HepG2 (cell line): ENCODE results near the gene DNAJC10. TPM values are rescaled to one million over a fixed set of nuclear protein-coding genes. Genes with fewer than 3 reads are reported as not detected.

Experiments
- ATAC-seq: fragments of 200-7000 bp; cut with Tn5 transposase; 3 replicates; pipeline ENCODE4 v1.9.1; 2020; ENCODE audit warnings: mild to moderate bottlenecking, moderate library complexity
- BruUV-seq: library from RNA; stranded (reverse); fragments of 400-500 nt; replicated peaks from 2 replicates; lab custom pipeline; 2021; lab: Mats Ljungman, UMichigan
- CTCF ChIA-PET: fragments of 300-600 bp; formaldehyde crosslinking; extraction: SDS; loops from one replicate; lab custom pipeline; 2021; ENCODE audit warnings: low total read pairs, inconsistent platforms, low intra/inter-chr PET ratio; lab: Yijun Ruan, JAX
- POLR2A ChIA-PET: fragments of 350-600 bp; sonication (Branson Sonifier 250); formaldehyde crosslinking; loops from one replicate; lab custom pipeline; 2020; ENCODE audit warnings: antibody characterized with exemption, inconsistent platforms; lab: Yijun Ruan, JAX
- DNase-seq: peaks from one replicate; pipeline ENCODE4 v3.0.0-alpha.2; 2015; ENCODE audit warnings: low spot score
- FAIRE-seq: peaks from 3 replicates; lab custom pipeline; 2011; peaks lifted over from hg19 to GRCh38; lab: Jason Lieb, UNC
- H2AFZ ChIP-seq: one replicate; pipeline ENCODE4 v1.6.1; 2011; ENCODE audit warnings: low read length, inconsistent platforms
- H3K27ac ChIP-seq: fragments of 300-600 bp; 3 replicates; pipeline ENCODE4 v1.8.0; 2011; ENCODE audit warnings: mixed run types, mild to moderate bottlenecking, mixed read lengths, low read length, inconsistent platforms; ENCODE audit not compliant: insufficient read depth; ENCODE audit errors: extremely low read length
- H3K27me3 ChIP-seq, 2 experiments: fragments of 200-600 bp in 1 of 2; 2 replicates in 1 of 2; 3 replicates in 1 of 2; pipeline versions ENCODE4 v1.6.0 to v1.8.0; 2011; ENCODE audit warnings: low read length in 2 of 2, mild to moderate bottlenecking in 2 of 2, moderate library complexity in 2 of 2, inconsistent platforms in 1 of 2; ENCODE audit not compliant: insufficient read depth in 2 of 2, control insufficient read depth in 1 of 2
- H3K36me3 ChIP-seq, 2 experiments: fragments of 200-600 bp in 1 of 2; replicated peaks in 1 of 2; 2 replicates in 1 of 2; 3 replicates in 1 of 2; pipeline versions ENCODE4 v1.5.1 to v1.8.0; 2011; ENCODE audit warnings: low read length in 2 of 2, inconsistent platforms in 1 of 2; ENCODE audit not compliant: insufficient read depth in 2 of 2, control insufficient read depth in 1 of 2
- H3K4me1 ChIP-seq: 2 replicates; pipeline ENCODE4 v1.5.1; 2012; ENCODE audit warnings: low read length, inconsistent platforms; ENCODE audit not compliant: insufficient read depth
- H3K4me2 ChIP-seq: 2 replicates; pipeline ENCODE4 v1.6.0; 2011; ENCODE audit warnings: low read depth, low read length, inconsistent platforms
- H3K4me3 ChIP-seq, 3 experiments: fragments of 200-600 bp in 1 of 3; sonication (generic), shearing (Covaris generic) in 1 of 3; replicated peaks in 1 of 3; 2 replicates each; pipeline ENCODE4 v1.5.1; 2011 to 2016; ENCODE audit warnings: low read length in 3 of 3, inconsistent platforms in 2 of 3, low read depth in 2 of 3, mild to moderate bottlenecking in 2 of 3, control low read depth in 1 of 3, mixed read lengths in 1 of 3; ENCODE audit not compliant: insufficient read depth in 1 of 3
- H3K79me2 ChIP-seq: one replicate; pipeline ENCODE4 v1.6.1; 2011; ENCODE audit warnings: low read length, inconsistent platforms; ENCODE audit not compliant: insufficient read depth
- H3K9ac ChIP-seq: 2 replicates; pipeline ENCODE4 v1.6.0; 2011; ENCODE audit warnings: mild to moderate bottlenecking, low read depth, low read length, inconsistent platforms; ENCODE audit not compliant: insufficient read depth
- H3K9me3 ChIP-seq: 2 replicates; pipeline ENCODE4 v1.5.1; 2012; ENCODE audit warnings: mild to moderate bottlenecking, low read length
- H4K20me1 ChIP-seq: 2 replicates; pipeline ENCODE4 v1.6.0; 2011; ENCODE audit warnings: inconsistent platforms, mild to moderate bottlenecking, low read length, moderate library complexity; ENCODE audit not compliant: insufficient read depth
- AKAP8 ChIP-seq: sonication (generic); formaldehyde crosslinking; IDR thresholded peaks from 2 replicates; pipeline ENCODE4 v1.5.1; 2020; ENCODE audit warnings: mild to moderate bottlenecking, missing genetic modification reagents
- AKNA ChIP-seq: sonication (generic); formaldehyde crosslinking; IDR thresholded peaks from 2 replicates; pipeline ENCODE4 v1.4.0; 2020; ENCODE audit warnings: missing genetic modification reagents, borderline replicate concordance
- ARID3A ChIP-seq: IDR thresholded peaks from 2 replicates; pipeline ENCODE4 v1.6.1; 2012; ENCODE audit warnings: low read depth, low read length, improper control_type of control experiment
- ELF1 ChIP-seq: sonication (generic); formaldehyde crosslinking; IDR thresholded peaks from 2 replicates; pipeline ENCODE4 v1.4.0; 2020; ENCODE audit warnings: missing genetic modification reagents
- FLYWCH1 ChIP-seq: sonication (generic); formaldehyde crosslinking; IDR thresholded peaks from 2 replicates; pipeline ENCODE4 v1.8.1; 2023; ENCODE audit warnings: mild to moderate bottlenecking, missing genetic modification reagents
- NFE2 ChIP-seq: sonication (generic); formaldehyde crosslinking; IDR thresholded peaks from 2 replicates; pipeline ENCODE4 v1.4.0; 2020; ENCODE audit warnings: missing genetic modification reagents
- THAP9 ChIP-seq: sonication (generic); formaldehyde crosslinking; IDR thresholded peaks from 2 replicates; pipeline ENCODE4; 2020; ENCODE audit warnings: missing genetic modification reagents, mild to moderate bottlenecking, borderline replicate concordance
- ZBTB25 ChIP-seq: IDR thresholded peaks from 2 replicates; pipeline ENCODE4 v1.6.1; 2018; ENCODE audit warnings: missing genetic modification reagents
- ZC3H13 ChIP-seq: sonication (generic); formaldehyde crosslinking; IDR thresholded peaks from 2 replicates; pipeline ENCODE4 v1.8.1; 2023; ENCODE audit warnings: mild to moderate bottlenecking, missing genetic modification reagents, moderate library complexity
- ZNF18 ChIP-seq: sonication (generic); formaldehyde crosslinking; IDR thresholded peaks from 2 replicates; pipeline ENCODE4 v1.8.0; 2022; ENCODE audit warnings: mild to moderate bottlenecking, missing genetic modification reagents; ENCODE audit not compliant: insufficient replicate concordance
- ZSCAN25 ChIP-seq: sonication (generic); formaldehyde crosslinking; IDR thresholded peaks from 2 replicates; pipeline ENCODE4 v1.8.0; 2022; ENCODE audit warnings: mild to moderate bottlenecking, missing genetic modification reagents
- WGBS: methylation state at CpG from one replicate; pipeline ENCODE4 v1.1.6; 2017; ENCODE audit warnings: low lambda C conversion rate; 5-methylcytosine and 5-hydroxymethylcytosine counted together
- in situ Hi-C: cut with HindIII; loops from 2 replicates; pipeline ENCODE4 v1.10.0; 2017; ENCODE audit warnings: low pct_unique_long_range_greater_than_20kb; ENCODE audit not compliant: extremely low pct_ligation_motif_present
- intact Hi-C: fragments of 100-400 bp; cut with micrococcal nuclease; formaldehyde crosslinking; loops from one replicate; pipeline ENCODE4 v1.10.0; 2022; ENCODE audit not compliant: unreplicated experiment
- polyA plus RNA-seq, 8 experiments: library from polyadenylated mRNA; depleted of rRNA in 3 of 8; stranded (reverse) in 7 of 8; unstranded in 1 of 8; fragments of >200 nt; fragmentation: Illumina TruSeq in 4 of 8; extraction: Trizol in 4 of 8; gene quantifications; 2 replicates each; pipeline versions ENCODE4 v1.2.1 to v1.2.3, GENCODE V29; 2011 to 2016; ENCODE audit warnings: low read depth in 4 of 8, missing spikeins in 1 of 8, mixed read lengths in 1 of 8; ENCODE audit not compliant: insufficient read depth in 1 of 8
- total RNA-seq, 5 experiments: library from RNA; depleted of rRNA; stranded (reverse); fragments of >200 nt; fragmentation: Illumina TruSeq; extraction: Trizol; gene quantifications; 2 replicates each; pipeline ENCODE4 v1.2.3, GENCODE V29; 2016; ENCODE audit warnings: low read depth in 1 of 5

DNAJC10 gene
- total and polyA plus RNA-seq, 2 of the 13 experiments (the other 11 are each of a cell fraction or from before 2014, with no cell fraction given), result 44.1 to 178 TPM

- no TSS peak for BruUV-seq
- no peak overlapping the region for H2AFZ ChIP-seq
- no peak for FAIRE-seq
- H3K4me3 ChIP-seq, result no peak overlapping the region
- peaks cover 8% of the 10 kb centered on the region; the same call in 1 of the 2 replicates for H3K4me1 ChIP-seq
- H3K27ac ChIP-seq, result no peak overlapping the region
- H3K36me3 ChIP-seq, result peaks cover 2 to 24% of the 10 kb centered on the region in 2 experiments; a peak in 4 of 5 replicates
- no peaks in the 10 kb centered on the region for H3K9me3 ChIP-seq
- H3K9ac ChIP-seq, result no peak overlapping the region
- no peak for ATAC-seq
- no peaks in the 10 kb centered on the region for H3K79me2 ChIP-seq
- intact Hi-C loops (loop anchor here (10.0 kb wide), 1 partner anchor 1040 kb away; no protein-coding TSS in a partner anchor), in situ Hi-C loops (no loop called here)
- ChIA-PET POLR2A (no interaction called here), CTCF (no interaction called here)
- H3K4me2 ChIP-seq, result no peak overlapping the region
- 66% methylated on average over 3 of the region's 3 CpGs for WGBS
- DNase-seq, result no peak
- H3K27me3 ChIP-seq, result no peaks in the 10 kb centered on the region
- H4K20me1 ChIP-seq, result no peaks in the 10 kb centered on the region
- TF ChIP-seq ELF1 (CRISPR knock-in tag) (no peak), ZNF18 (CRISPR knock-in tag) (no peak), ZC3H13 (CRISPR knock-in tag) (no peak), ZBTB25 (CRISPR knock-in tag) (no peak), ZSCAN25 (CRISPR knock-in tag) (no peak), FLYWCH1 (CRISPR knock-in tag) (no peak), AKAP8 (CRISPR knock-in tag) (no peak), NFE2 (CRISPR knock-in tag) (no peak), THAP9 (CRISPR knock-in tag) (no peak), AKNA (CRISPR knock-in tag) (no peak), ARID3A (no peak)
These were observed 8.6 kb downstream of the DNAJC10 start for GRCh38 chr2:182724656-182725055.
